Stimulated activated CD4-positive, alpha-beta T cell treated with anti-CD3 and anti-CD28 coated beads, Interleukin-15, amount 100 ng/mL, for 24 hours (primary cell): ENCODE measurements around the gene HOXD10.

ENCODE experiments used
- DNase-seq: peaks from one replicate; pipeline ENCODE4 v3.0.0-alpha.2; 2020

Gene HOXD10

GRCh38 chr2:176137252-176137580, 20.6 kb downstream of the HOXD10 start:
- no peak for DNase-seq

DNA sequence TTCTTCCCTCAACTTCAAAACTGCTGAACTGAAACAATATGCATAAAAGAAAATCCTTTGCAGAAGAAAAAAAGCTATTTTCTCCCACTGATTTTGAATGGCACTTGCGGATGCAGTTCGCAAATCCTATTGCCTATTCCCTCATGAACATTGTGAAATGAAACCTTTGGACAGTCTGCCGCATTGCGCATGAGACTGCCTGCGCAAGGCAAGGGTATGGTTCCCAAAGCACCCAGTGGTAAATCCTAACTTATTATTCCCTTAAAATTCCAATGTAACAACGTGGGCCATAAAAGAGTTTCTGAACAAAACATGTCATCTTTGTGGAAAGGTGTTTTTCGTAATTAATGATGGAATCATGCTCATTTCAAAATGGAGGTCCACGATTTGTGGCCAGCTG, 21.3 kb downstream of the HOXD10 start:
- DNase-seq = no peak

- DNase-seq = no peak
Measured at GRCh38 chr2:176138526-176138922, 21.9 kb downstream of the HOXD10 start.

- no peak for DNase-seq
Measured at GRCh38 chr2:176138923-176139660, 22.5 kb downstream of the HOXD10 start.

DNA sequence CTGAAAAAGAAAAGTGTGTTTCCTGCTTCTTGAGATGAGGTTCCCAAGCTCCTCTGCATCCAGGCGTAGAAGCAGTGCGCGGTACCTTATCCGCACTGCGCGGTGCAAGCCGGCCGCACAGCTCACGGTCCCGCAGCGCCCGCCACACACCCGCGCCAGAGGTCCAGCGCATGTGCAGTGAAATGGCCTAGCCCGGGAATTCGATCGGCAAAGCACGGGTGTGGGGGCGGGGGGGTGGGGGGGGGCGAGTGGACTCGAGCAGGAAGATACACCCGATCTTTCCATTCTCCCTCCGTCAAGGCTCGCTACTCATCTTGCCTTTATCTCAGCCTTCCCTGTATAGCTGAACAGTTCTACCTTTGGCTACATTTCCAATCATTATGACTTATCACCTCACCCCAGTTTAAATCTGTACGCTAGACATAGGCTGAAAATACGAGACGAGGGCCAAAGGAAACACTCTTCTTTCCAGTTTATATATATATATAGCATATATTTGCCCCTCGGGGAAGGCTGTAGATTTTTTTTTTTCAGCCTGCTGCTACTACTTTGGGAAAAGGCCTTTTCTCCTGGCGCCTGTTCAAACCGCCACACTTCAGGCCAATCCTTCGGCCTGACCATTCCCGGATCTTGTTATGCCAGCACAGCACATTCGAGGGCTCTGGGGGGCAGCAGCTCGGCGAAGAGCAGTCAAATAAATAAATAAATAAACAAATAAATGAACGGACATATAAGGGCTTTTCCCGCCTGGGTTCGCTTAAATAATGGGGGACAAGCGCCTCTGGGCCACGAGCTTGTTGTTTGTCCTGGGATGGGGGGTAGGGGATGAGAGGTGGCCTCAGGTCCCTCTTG, 23.3 kb downstream of the HOXD10 start:
- DNase-seq = no peak

DNA sequence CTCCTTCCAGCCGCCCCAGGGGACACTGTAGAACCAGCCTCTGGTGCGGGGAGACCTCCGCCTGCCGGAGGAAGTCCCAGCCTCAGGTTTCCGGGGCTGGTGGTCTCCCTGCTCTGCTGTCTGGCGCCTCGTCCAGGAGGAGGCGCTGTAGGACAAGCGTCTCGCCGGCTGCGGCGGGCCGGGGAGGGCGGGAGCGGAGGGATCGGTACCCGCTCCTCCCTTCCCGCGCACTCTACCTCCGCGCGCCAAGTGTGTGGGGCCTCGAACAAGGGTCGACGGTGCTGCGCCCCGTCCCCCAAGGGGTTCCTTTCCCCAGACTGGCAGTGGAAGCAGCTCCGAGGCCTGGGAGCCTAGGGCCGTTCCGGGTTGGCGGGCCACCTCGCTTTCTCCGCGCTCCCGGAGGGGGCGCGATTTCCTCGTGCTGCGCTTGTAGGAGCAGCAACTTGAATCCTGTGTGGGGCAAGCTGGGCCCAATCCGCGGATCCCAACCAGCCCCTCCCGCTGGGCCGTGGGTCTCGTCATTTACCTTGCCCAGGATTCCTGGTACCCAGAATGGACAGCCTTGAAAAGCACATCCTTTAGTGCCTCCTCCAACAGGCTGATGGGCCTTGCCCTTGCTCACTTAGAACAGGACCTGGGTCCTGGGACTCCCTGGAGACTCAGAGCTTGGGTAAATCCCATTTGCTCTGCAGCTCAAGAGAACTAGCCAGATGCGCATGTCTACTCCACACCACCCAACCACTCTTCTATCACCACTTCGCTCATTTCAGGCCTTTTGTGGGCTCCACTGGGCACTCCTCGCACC, 24.1 kb downstream of the HOXD10 start:
- DNase-seq = peak; percentile 78

DNA sequence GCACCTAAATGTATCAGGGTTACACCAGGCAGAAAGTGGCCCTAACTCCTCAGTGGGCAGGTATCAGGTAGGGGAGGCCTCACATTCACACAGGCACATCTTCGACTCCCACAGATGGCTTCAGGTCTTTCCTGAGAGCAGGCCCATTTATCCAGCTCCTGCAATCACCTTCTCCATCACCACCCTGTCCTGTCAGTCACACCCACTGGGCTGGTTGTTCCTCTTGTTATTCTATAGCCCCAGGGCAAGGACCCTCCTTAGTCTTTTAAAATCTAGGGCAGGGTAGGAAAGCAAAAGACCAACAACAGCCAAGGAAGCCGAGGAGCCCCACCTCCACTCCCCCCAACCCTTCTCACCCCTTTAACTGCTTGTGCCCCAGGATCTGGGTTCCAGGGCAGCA, 25.7 kb downstream of the HOXD10 start:
- DNase-seq = no peak

GRCh38 chr2:176145085-176145969, 28.7 kb downstream of the HOXD10 start:
- no peak for DNase-seq

DNA sequence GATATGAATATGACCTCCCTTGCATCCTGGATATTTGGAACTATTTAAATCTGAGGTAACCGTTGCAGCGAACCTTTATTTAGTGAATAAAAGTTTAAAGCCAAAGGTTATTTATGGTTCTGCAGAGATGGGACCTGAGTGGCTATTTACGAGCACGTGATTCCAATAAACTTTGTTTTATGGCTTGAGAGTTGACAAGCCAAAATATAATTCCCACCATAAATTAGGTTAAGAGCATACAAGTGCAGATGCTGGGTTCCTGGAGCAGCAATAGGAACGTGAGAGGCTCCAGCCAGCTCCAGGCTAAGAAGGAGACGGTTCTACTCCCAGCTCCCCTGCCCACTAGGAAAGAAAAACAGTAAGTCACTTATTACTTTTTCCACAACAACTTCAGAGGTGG, 29.5 kb downstream of the HOXD10 start:
- no peak for DNase-seq

DNA sequence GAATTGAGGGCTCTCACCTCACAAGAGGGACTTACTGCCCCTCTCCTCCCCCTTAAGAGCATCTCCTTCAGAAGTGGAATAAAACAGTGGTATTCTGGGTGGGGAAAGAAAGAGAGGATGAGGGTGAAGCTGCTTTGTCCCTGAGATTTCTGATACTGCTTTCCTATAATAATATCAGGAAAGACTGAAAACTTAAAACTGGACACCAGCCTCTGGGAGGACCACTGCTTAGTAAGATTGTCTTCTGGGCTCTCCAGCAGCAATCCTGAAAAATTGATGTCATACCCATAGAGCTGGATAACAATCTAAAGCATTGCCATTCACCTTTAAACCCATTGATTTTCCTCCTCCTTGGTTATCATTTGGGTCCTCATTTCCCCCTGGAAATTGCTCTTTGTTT, 30.1 kb downstream of the HOXD10 start:
- DNase-seq = no peak

DNA sequence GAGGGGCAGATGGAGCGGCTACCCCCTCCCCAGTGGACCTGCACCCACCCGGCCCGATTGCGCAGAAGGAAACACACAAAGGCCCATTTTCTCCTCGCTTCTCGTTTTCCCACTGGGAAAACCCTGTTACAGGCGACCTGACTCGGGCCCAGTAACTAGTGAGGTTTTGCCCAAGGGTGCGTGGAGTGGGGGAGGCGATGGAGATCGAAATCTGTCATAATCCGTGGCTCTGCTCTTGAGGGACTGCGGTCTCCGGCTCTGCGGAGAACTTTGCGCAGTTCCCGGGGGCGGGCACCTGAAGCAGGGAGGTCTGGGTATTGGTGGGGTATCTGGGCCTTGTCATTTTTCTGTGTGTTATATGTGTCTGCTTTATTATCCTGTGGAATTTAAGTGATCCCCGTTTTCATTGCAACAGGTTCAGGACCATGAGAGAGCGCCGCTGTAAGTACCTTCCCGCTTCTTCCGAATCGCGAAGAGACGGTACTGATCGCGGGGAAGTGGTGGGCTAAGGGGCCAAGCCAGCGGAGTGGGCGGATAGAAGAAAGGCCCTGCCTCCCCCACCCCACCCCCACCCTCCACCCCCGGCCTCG, 30.7 kb downstream of the HOXD10 start:
- no peak for DNase-seq

DNA sequence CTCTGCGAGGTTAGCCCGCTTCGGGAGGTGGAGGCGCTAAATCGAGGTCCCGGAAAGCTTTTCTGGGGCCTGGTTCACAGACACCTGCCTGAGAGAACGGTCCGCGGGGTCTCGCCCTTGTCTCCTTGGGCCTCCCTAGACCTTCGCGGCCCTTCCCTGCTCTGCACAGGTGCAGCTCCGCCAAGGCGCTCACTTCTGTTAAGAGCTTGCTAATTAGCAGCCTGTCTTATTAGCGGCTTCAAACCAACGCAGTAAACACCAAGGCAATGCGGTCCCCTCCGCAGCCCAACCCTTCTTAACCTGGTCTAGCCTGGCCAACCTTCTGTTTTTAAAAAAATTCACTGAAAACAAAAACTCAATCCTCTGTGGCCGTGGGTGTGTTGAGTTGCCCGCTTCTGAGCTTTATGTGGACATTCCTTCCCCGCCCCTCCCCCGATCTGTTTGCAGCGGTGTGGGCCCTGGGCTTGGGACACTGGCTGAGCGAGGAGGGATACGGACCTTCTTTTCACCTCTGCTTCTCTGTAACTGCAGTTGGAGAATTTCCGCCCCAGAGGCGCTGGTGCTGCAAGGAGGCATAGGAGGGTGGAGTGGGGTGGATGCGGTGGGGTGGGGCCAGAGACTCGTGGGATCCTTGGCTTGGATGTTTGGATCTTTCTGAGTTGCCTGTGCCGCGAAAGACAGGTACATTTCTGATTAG, 31.4 kb downstream of the HOXD10 start:
- DNase-seq = no peak

DNA sequence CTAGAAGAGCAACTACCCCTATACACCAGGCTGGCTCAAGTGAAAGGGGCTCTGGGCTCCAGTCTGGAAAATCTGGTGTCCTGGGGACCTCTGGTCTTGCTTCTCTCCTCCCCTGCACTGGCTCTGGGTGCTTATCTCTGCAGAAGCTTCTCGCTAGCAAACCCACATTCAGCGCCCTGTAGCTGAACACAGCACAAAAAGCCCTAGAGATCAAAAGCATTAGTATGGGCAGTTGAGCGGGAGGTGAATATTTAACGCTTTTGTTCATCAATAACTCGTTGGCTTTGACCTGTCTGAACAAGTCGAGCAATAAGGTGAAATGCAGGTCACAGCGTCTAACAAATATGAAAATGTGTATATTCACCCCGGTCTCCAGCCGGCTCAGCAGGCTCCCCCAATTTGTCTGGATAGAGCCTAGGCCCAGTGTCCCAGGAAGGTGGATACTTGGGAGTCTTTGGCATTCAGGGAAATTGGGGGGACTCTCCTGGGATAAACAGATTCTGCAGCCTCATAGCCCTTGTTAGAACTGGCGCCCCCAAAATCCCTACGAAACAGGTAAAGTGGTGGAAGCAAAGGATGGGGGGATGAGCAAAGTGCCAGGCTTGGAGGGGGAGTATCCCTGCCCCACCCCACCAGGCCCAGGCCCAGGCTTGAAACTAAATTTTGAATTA, 32.3 kb downstream of the HOXD10 start:
- DNase-seq = no peak

DNA sequence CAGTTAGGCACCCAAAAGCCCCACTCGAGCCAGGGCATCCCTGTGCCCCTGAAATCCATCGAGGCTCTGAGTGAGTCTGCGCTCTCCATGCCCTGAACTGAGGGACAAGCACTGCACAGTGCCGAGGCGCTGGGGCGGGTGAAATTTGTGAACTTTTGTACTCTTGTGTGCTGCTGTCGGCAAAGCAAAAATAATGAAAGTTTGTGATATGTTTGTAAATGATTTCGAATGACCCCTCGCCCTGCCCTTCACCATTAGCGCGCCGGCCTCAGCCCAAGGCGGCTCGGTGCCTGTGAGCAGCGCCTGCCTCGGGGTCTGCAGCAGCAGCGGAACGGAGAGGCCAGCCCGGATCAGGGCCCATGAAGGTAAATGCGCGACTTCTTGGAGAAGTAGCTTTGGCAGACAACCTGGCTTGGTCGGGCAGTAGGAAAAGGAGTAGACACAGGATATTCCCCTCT, 32.9 kb downstream of the HOXD10 start:
- DNase-seq = no peak

GRCh38 chr2:176149939-176150583, 33.5 kb downstream of the HOXD10 start:
- no peak for DNase-seq

DNA sequence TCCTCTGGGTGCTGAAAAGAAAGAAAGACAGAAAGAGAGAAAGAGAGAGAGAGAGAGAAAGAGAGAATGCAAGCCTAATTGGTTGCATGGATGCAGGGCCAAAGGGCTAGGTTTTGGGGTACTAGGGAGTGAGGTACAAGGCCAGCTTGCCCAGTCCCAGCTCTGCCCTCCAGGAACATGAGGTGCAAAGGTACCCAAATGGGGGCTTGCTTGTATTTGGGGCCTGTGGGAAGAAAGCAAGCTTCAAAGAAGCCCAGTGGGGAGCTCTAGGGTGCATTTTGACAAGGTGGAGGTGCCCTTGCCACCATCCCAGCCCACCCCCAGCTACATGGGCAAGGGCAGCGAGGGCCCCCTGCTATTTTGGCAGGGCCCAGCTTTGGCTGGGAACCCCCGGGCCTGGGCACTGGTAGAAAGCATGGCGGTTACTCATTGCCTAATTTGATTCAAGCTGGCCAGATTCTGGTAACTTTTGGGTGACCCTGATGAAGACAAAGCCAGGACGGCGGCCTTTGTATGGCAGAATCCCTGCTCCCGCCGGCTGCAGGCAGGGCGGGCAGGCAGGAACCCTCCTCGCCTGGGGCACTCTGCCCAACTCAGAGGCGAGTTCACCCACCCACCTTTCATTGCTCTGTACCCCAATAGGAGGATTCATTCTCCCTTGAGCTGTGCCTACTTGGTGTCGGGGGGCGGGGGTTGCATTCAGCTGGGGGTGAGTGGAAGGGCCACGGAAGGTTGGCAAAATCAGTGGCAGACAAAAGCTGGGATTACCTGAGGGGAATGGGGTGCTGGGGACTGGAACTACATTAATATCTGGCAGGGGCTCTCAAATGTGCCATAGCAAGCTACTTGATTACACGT, 34.2 kb downstream of the HOXD10 start:
- DNase-seq = no peak

- no peak for DNase-seq
Measured at GRCh38 chr2:176151442-176152287, 35.1 kb downstream of the HOXD10 start, which contains the start of gene HOXD4. Gene HOXD4 (plus strand): TSS chr2:176151550. CDS start chr2:176151634, 84 bp downstream.
